Measurements from ENCODE around the gene SERTAD2.

The SERTAD2 gene

DNA sequence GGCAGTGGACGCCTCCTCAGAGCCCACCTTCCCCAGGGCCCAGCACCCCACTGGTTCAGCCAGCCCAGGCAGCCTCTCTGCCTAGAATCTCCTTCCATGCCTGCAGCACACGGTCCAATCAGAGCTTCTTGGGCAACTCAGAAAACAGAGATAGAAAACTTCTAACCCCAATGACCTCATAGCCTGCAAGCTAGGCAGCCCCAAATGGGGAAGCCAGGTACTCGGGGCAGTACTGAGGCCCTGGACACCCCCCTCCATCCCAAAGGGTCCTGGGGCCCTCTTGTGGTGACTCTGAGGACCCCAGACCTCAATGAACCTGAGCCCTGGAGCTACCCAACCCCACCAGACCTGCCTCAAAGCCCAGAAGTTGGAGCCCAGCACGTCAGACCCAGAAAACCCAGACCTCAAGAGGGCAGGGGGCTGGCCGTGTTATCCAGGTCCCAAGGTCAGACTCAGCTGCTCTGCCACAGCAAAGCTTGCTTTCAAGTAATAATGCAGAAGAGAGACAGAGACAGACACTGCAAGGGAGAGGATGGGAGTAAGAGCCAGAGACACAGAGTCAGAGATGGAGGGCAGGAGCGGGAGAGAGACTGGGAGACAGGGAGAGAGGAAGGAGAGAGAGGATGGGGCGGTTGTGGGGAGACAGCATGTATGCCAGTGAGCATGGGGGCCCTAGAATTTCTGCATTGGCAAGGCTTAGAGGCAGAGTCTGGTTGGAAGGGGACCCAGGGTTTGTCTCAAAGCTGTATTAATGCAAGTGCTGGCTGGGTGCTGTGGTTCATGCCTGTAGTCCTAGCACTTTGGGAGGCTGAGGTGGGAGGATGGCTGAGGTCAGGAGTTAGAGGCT lies 28.2 kb downstream of the SERTAD2 start:
- no peak overlapping the region for H3K9ac ChIP-seq
- no peak overlapping the region for H3K4me2 ChIP-seq
- no peaks in the 10 kb centered on the region for H3K4me1 ChIP-seq (ENCODE audit: low read depth, poor library complexity, severe bottlenecking)
- H4K20me1 ChIP-seq (ENCODE audit: insufficient read depth) = no peaks in the 10 kb centered on the region
- H3K27me3 ChIP-seq (ENCODE audit: insufficient read depth, low read depth) = no peaks in the 10 kb centered on the region
- no peaks in the 10 kb centered on the region for H3K79me2 ChIP-seq (ENCODE audit: insufficient read depth, low read depth)
- H3K36me3 ChIP-seq (ENCODE audit: insufficient read depth) = no peaks in the 10 kb centered on the region
- no peak overlapping the region for H3K4me3 ChIP-seq (IDR thresholded peaks at IDR 0.05; ENCODE audit: insufficient read depth, low read depth, low read length)
- H2AFZ ChIP-seq (ENCODE audit: low read depth) = no peak overlapping the region
- TF ChIP-seq, protein P1, sequence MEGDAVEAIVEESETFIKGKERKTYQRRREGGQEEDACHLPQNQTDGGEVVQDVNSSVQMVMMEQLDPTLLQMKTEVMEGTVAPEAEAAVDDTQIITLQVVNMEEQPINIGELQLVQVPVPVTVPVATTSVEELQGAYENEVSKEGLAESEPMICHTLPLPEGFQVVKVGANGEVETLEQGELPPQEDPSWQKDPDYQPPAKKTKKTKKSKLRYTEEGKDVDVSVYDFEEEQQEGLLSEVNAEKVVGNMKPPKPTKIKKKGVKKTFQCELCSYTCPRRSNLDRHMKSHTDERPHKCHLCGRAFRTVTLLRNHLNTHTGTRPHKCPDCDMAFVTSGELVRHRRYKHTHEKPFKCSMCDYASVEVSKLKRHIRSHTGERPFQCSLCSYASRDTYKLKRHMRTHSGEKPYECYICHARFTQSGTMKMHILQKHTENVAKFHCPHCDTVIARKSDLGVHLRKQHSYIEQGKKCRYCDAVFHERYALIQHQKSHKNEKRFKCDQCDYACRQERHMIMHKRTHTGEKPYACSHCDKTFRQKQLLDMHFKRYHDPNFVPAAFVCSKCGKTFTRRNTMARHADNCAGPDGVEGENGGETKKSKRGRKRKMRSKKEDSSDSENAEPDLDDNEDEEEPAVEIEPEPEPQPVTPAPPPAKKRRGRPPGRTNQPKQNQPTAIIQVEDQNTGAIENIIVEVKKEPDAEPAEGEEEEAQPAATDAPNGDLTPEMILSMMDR (conservative IDR thresholded peaks at IDR 0.05; ENCODE audit: low read depth, low read length) = 0 out of 2 replicates have a peak, but pooled peaks have one; percentile 20
- H3K27ac ChIP-seq = no peak overlapping the region

DNA sequence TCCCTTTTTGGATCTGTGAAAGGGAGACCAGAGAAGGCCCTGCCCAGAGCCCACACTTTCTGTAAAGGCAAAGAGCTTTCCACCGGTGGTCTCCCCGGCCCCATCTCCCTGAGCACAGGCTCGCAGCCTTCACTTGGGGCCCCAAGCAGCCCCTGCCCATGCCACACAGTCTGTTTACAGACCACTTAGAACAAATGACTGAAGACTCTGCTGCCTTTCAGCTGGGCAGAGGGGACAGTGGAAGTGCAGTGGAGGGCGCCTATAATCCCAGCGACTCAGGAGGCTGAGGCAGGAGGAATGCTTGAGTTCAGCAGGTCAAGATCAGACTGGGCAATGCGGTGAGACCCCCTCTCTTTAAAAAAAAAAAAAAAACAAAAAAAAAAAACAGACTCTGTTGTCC lies 28.9 kb downstream of the SERTAD2 start:
- no peaks in the 10 kb centered on the region for H4K20me1 ChIP-seq (ENCODE audit: insufficient read depth)
- H3K4me3 ChIP-seq (IDR thresholded peaks at IDR 0.05; ENCODE audit: insufficient read depth, low read depth, low read length) = no peak overlapping the region
- H3K79me2 ChIP-seq (ENCODE audit: insufficient read depth, low read depth) = no peaks in the 10 kb centered on the region
- H3K27ac ChIP-seq = no peak overlapping the region
- H2AFZ ChIP-seq (ENCODE audit: low read depth) = no peak overlapping the region
- TF ChIP-seq, protein P1 (conservative IDR thresholded peaks at IDR 0.05; ENCODE audit: low read depth, low read length) = no peak
- H3K4me2 ChIP-seq = no peak overlapping the region
- H3K27me3 ChIP-seq (ENCODE audit: insufficient read depth, low read depth) = no peaks in the 10 kb centered on the region
- no peaks in the 10 kb centered on the region for H3K4me1 ChIP-seq (ENCODE audit: low read depth, poor library complexity, severe bottlenecking)
- no peak overlapping the region for H3K9ac ChIP-seq
- H3K36me3 ChIP-seq (ENCODE audit: insufficient read depth) = no peaks in the 10 kb centered on the region

DNA sequence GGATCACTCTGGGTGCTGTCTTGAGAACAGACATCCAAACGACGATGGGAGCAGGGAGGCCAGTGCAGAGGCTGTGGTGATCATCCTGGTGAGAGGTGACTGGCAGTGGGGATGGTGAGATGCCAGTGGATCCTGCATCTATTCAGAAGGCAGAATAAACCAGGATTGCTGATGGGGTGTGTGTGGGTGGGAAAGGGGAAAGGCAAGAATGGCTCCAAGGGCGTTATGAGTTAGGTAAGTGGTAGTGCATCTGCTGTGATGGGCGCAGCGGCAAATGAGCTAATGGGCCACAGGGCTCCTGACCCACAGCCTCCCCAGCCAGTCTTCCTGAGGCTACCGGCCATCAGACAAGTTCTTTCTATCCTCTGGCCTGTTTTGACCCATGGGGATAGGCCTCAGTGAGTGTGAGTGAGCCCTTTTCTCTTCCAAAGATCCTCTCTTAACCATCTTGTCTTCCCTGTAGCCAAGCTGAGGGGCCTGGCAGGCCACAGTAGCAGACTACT lies 29.6 kb downstream of the SERTAD2 start:
- Histone ChIP-seq H3K27me3 (ENCODE audit: insufficient read depth, low read depth) (no peaks in the 10 kb centered on the region), H2AFZ (ENCODE audit: low read depth) (no peak overlapping the region), H3K9ac (no peak overlapping the region), H3K4me3 (IDR thresholded peaks at IDR 0.05; ENCODE audit: insufficient read depth, low read depth, low read length) (no peak overlapping the region), H3K4me1 (ENCODE audit: low read depth, poor library complexity, severe bottlenecking) (no peaks in the 10 kb centered on the region), H3K27ac (no peak overlapping the region), H3K36me3 (ENCODE audit: insufficient read depth) (no peaks in the 10 kb centered on the region), H3K4me2 (no peak overlapping the region), H4K20me1 (ENCODE audit: insufficient read depth) (no peaks in the 10 kb centered on the region), H3K79me2 (ENCODE audit: insufficient read depth, low read depth) (no peaks in the 10 kb centered on the region)
- TF ChIP-seq, protein P1 (conservative IDR thresholded peaks at IDR 0.05; ENCODE audit: low read depth, low read length) = no peak

DNA sequence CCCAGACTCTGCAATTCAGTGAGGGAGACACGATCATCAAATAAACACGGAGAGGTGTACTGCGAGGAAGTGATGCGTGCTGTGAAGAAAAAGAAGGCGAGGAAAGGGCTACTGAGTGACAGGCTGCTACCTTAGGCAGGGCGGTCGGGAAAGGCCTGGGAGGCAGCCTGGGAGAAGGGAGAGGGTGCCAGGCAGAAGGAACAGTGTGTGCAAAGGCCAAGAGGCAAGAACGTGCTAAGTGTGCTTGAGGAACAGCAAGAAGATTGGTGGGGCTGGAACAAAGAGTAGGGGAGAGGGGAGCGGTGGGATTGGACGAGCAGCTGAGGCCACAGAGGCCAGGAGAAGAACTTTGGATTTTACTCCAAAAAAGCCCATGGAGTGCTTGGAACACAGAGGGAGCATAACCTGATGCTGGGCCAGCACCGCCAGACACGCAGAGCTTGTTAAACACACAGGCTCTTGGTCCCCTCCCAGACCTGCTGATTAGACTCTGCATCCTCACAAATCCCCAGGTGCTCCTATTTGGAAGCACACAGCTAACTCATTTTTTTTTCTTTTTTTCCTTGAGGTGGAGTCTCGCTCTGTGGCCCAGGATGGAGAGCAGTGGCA lies 30.4 kb downstream of the SERTAD2 start:
- Histone ChIP-seq H3K4me2 (no peak overlapping the region), H3K4me1 (ENCODE audit: low read depth, poor library complexity, severe bottlenecking) (no peaks in the 10 kb centered on the region), H3K36me3 (ENCODE audit: insufficient read depth) (no peaks in the 10 kb centered on the region), H3K4me3 (IDR thresholded peaks at IDR 0.05; ENCODE audit: insufficient read depth, low read depth, low read length) (no peak overlapping the region), H2AFZ (ENCODE audit: low read depth) (no peak overlapping the region), H3K9ac (no peak overlapping the region), H3K27ac (no peak overlapping the region), H4K20me1 (ENCODE audit: insufficient read depth) (no peaks in the 10 kb centered on the region), H3K27me3 (ENCODE audit: insufficient read depth, low read depth) (no peaks in the 10 kb centered on the region), H3K79me2 (ENCODE audit: insufficient read depth, low read depth) (no peaks in the 10 kb centered on the region)
- TF ChIP-seq, protein P1 (conservative IDR thresholded peaks at IDR 0.05; ENCODE audit: low read depth, low read length) = no peak

Data from KMS-11 (cell line).